Measurements from ENCODE around the gene HS1BP3. TPM values are rescaled to one million over a fixed set of nuclear protein-coding genes. Genes with fewer than 3 reads are reported as not detected.

HS1BP3 gene
- total and polyA plus RNA-seq, 2 of the 13 experiments (the other 11 are each of a cell fraction or from before 2014, with no cell fraction given) = 15.2 to 22.0 TPM

GRCh38 chr2:20650393-20650876 lies 463 bp downstream of the HS1BP3 start (continued):
- TF ChIP-seq ZFP82 (CRISPR knock-in tag; IDR thresholded peaks at IDR 0.05; ENCODE audit: borderline replicate concordance) (no peak), ETV6 (CRISPR knock-in tag; conservative IDR thresholded peaks at IDR 0.05) (no peak), STAG1 (CRISPR knock-in tag; IDR thresholded peaks at IDR 0.05) (no peak), AHR (CRISPR knock-in tag; IDR thresholded peaks at IDR 0.05) (0 out of 2 replicates have a peak, but pooled peaks have one; percentile 12), LBX2 (CRISPR knock-in tag; IDR thresholded peaks at IDR 0.05; ENCODE audit: borderline replicate concordance) (no peak), ZNF629 (CRISPR knock-in tag; conservative IDR thresholded peaks at IDR 0.05) (peak; percentile 89), MXD1 (CRISPR knock-in tag; IDR thresholded peaks at IDR 0.05) (no peak), STAT5B (CRISPR knock-in tag; IDR thresholded peaks at IDR 0.05) (no peak), ZUFSP (CRISPR knock-in tag; IDR thresholded peaks at IDR 0.05; ENCODE audit: borderline replicate concordance) (no peak), AKAP8 (CRISPR knock-in tag; IDR thresholded peaks at IDR 0.05) (no peak), ZNF639 (CRISPR knock-in tag; conservative IDR thresholded peaks at IDR 0.05) (no peak), SMAD3 (CRISPR knock-in tag; IDR thresholded peaks at IDR 0.05) (peak; percentile 18; the same call in 1 of the 2 replicates), ZMAT3 (CRISPR knock-in tag; conservative IDR thresholded peaks at IDR 0.05) (peak; percentile 72; the same call in 1 of the 2 replicates), CREB1 (IDR thresholded peaks at IDR 0.05) (no peak), CREB1 (CRISPR knock-in tag; IDR thresholded peaks at IDR 0.05) (no peak), SMYD3 (CRISPR knock-in tag; IDR thresholded peaks at IDR 0.05) (no peak), SPEN (CRISPR knock-in tag; IDR thresholded peaks at IDR 0.05; ENCODE audit: low read depth) (no peak), PRMT3 (CRISPR knock-in tag; IDR thresholded peaks at IDR 0.05; ENCODE audit: borderline replicate concordance, low read depth) (0 out of 2 replicates have a peak, but pooled peaks have one; percentile 4), ZNF530 (CRISPR knock-in tag; IDR thresholded peaks at IDR 0.05; ENCODE audit: low read depth) (no peak), RFX3 (CRISPR knock-in tag; IDR thresholded peaks at IDR 0.05) (peak; percentile 88), TBX3 (IDR thresholded peaks at IDR 0.05; ENCODE audit: borderline replicate concordance) (no peak; the same call in 1 of the 2 replicates), ZNF468 (CRISPR knock-in tag; IDR thresholded peaks at IDR 0.05) (0 out of 2 replicates have a peak, but pooled peaks have one; percentile 29), ZNF329 (CRISPR knock-in tag; IDR thresholded peaks at IDR 0.05; ENCODE audit: low read depth) (no peak), ZNF124 (CRISPR knock-in tag; IDR thresholded peaks at IDR 0.05) (no peak), ZSCAN20 (CRISPR knock-in tag; IDR thresholded peaks at IDR 0.05; ENCODE audit: borderline replicate concordance) (no peak), REL (CRISPR knock-in tag; conservative IDR thresholded peaks at IDR 0.05) (no peak)
- TF ChIP-seq, protein P1, sequence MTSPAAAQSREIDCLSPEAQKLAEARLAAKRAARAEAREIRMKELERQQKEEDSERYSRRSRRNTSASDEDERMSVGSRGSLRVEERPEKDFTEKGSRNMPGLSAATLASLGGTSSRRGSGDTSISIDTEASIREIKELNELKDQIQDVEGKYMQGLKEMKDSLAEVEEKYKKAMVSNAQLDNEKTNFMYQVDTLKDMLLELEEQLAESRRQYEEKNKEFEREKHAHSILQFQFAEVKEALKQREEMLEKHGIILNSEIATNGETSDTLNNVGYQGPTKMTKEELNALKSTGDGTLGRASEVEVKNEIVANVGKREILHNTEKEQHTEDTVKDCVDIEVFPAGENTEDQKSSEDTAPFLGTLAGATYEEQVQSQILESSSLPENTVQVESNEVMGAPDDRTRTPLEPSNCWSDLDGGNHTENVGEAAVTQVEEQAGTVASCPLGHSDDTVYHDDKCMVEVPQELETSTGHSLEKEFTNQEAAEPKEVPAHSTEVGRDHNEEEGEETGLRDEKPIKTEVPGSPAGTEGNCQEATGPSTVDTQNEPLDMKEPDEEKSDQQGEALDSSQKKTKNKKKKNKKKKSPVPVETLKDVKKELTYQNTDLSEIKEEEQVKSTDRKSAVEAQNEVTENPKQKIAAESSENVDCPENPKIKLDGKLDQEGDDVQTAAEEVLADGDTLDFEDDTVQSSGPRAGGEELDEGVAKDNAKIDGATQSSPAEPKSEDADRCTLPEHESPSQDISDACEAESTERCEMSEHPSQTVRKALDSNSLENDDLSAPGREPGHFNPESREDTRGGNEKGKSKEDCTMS (CRISPR knock-in tag; conservative IDR thresholded peaks at IDR 0.05) = no peak

Measured in HepG2 (cell line).